Lower leg skin (tissue), 4 donors: ENCODE measurements around the gene FBN1. TPM values are rescaled to one million over a fixed set of nuclear protein-coding genes. Genes with fewer than 3 reads are reported as not detected.

Experiments used
- DNase-seq, 2 donors: peaks; one replicate each; pipeline ENCODE4 v3.0.0-alpha.2; 2019; ENCODE audit warnings: low spot score in 2 of 2
- H3K4me3 ChIP-seq: fragments of 200-600 bp; sonication (generic); 2 replicates; pipeline ENCODE4 v1.5.1; 2017; ENCODE audit warnings: mild to moderate bottlenecking, low read depth; ENCODE audit not compliant: poor library complexity, severe bottlenecking
- CTCF ChIP-seq, 3 donors: fragments of 450-650 bp; IDR thresholded peaks; one replicate each; pipeline ENCODE4 v1.5.1; 2016; ENCODE audit warnings: antibody characterized with exemption in 3 of 3, mild to moderate bottlenecking in 3 of 3, moderate library complexity in 2 of 3
- POLR2A ChIP-seq, 2 donors: fragments of 450-650 bp; IDR thresholded peaks; one replicate each; pipeline ENCODE4 v1.6.1; 2016 to 2017; ENCODE audit warnings: antibody characterized with exemption in 2 of 2, mild to moderate bottlenecking in 1 of 2, moderate library complexity in 1 of 2
- WGBS, 2 donors: methylation state at CpG; one replicate each; pipeline ENCODE4 v1.1.5; 2018; 5-methylcytosine and 5-hydroxymethylcytosine counted together
- intact Hi-C: fragments of 100-400 bp; cut with DNase I; formaldehyde crosslinking; loops from one replicate; pipeline ENCODE4 v1.15.0; 2023; ENCODE audit warnings: low total_unique reads
- total RNA-seq, 4 donors: library from RNA; depleted of rRNA; stranded (reverse); fragments of >200 nt; gene quantifications; one replicate each; pipeline ENCODE4 v1.1.0, GENCODE V29; 2016

FBN1 gene
- total RNA-seq, 4 donors from 2014 or later = 15.0 to 59.3 (median 24.0) TPM

GRCh38 chr15:48643776-48644466, 1.6 kb downstream of the FBN1 start:
- no peak for TF ChIP-seq POLR2A (IDR thresholded peaks at IDR 0.05)
- intact Hi-C loops = no loop called here
- no peak for DNase-seq
- peak overlapping the region; percentile 51 for H3K4me3 ChIP-seq
- 27 to 37% methylated on average over 12 of the region's 12 CpGs for WGBS, 2 donors

GRCh38 chr15:48643206-48643605, 2.3 kb downstream of the FBN1 start:
- no peak overlapping the region for H3K4me3 ChIP-seq
- WGBS, 2 donors = 21 to 26% methylated on average over 3 of the region's 3 CpGs
- no peak for TF ChIP-seq POLR2A (IDR thresholded peaks at IDR 0.05)
- TF ChIP-seq CTCF (IDR thresholded peaks at IDR 0.05) = no peak
- intact Hi-C loops = no loop called here
- no peak for DNase-seq

GRCh38 chr15:48642795-48643194, 2.7 kb downstream of the FBN1 start:
- no peak overlapping the region for H3K4me3 ChIP-seq
- no peak for DNase-seq
- 33 to 44% methylated on average over 1 of the region's 1 CpG for WGBS, 2 donors
- TF ChIP-seq CTCF (IDR thresholded peaks at IDR 0.05) (no peak), POLR2A (IDR thresholded peaks at IDR 0.05) (no peak)
- intact Hi-C loops = no loop called here

GRCh38 chr15:48641416-48641815, 4.1 kb downstream of the FBN1 start:
- WGBS, 2 donors = 43 to 63% methylated on average over 3 of the region's 3 CpGs
- TF ChIP-seq CTCF (IDR thresholded peaks at IDR 0.05) (no peak), POLR2A (IDR thresholded peaks at IDR 0.05) (no peak)
- H3K4me3 ChIP-seq = no peak overlapping the region
- no peak for DNase-seq
- intact Hi-C loops = no loop called here

GRCh38 chr15:48638963-48639362, 6.5 kb downstream of the FBN1 start:
- 70 to 81% methylated on average over 2 of the region's 2 CpGs for WGBS, 2 donors
- intact Hi-C loops = no loop called here

GRCh38 chr15:48637639-48638038, 7.9 kb downstream of the FBN1 start:
- 75 to 93% methylated on average over 2 of the region's 2 CpGs for WGBS, 2 donors
- no peak for DNase-seq
- TF ChIP-seq CTCF (IDR thresholded peaks at IDR 0.05) (no peak), POLR2A (IDR thresholded peaks at IDR 0.05) (no peak)
- no peak overlapping the region for H3K4me3 ChIP-seq
- intact Hi-C loops = no loop called here

More at GRCh38 chr15:48638963-48639362, 6.5 kb downstream of the FBN1 start:
- DNase-seq = no peak
- no peak overlapping the region for H3K4me3 ChIP-seq
- TF ChIP-seq POLR2A (IDR thresholded peaks at IDR 0.05) (no peak), CTCF (IDR thresholded peaks at IDR 0.05) (no peak)
